ENCODE measurements around the gene VPS35.
A peak's percentile ranks its signal among the peaks of the same experiment; 100 is the strongest.
"Not testable (repeated sequence)": the region's sequence is repeated elsewhere in the genome, so short reads cannot be mapped to it uniquely, and the experiment has no call there.

VPS35 gene

DNA sequence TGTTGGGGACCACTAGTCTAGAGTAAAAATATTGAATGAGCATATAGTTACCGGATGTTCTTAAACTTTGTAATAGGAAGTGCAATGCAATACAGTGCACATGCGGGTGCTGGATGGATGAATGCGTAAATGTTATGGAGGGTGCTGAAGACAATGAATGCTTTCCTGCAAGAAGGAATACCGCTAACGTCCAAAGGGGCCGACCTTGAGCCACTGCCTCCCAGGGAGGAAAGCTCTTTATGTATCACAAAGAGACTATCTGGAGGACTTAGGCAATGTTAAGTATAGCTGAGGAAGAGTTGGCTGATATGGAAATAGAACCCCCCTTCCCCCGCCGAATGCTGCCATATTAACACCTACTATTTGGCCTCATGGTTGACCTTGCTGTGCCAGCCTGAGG, 40.3 kb downstream of the VPS35 start:
- DNase-seq (ENCODE audit: low read depth) = peak; percentile 24
- no peak overlapping the region for H3K4me3 ChIP-seq (ENCODE audit: control insufficient read depth, low read depth, low read length)
- TF ChIP-seq, protein P1, sequence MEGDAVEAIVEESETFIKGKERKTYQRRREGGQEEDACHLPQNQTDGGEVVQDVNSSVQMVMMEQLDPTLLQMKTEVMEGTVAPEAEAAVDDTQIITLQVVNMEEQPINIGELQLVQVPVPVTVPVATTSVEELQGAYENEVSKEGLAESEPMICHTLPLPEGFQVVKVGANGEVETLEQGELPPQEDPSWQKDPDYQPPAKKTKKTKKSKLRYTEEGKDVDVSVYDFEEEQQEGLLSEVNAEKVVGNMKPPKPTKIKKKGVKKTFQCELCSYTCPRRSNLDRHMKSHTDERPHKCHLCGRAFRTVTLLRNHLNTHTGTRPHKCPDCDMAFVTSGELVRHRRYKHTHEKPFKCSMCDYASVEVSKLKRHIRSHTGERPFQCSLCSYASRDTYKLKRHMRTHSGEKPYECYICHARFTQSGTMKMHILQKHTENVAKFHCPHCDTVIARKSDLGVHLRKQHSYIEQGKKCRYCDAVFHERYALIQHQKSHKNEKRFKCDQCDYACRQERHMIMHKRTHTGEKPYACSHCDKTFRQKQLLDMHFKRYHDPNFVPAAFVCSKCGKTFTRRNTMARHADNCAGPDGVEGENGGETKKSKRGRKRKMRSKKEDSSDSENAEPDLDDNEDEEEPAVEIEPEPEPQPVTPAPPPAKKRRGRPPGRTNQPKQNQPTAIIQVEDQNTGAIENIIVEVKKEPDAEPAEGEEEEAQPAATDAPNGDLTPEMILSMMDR (conservative IDR thresholded peaks at IDR 0.05; ENCODE audit: control insufficient read depth, insufficient read depth, low read depth, low read length) = peak; percentile 14

DNA sequence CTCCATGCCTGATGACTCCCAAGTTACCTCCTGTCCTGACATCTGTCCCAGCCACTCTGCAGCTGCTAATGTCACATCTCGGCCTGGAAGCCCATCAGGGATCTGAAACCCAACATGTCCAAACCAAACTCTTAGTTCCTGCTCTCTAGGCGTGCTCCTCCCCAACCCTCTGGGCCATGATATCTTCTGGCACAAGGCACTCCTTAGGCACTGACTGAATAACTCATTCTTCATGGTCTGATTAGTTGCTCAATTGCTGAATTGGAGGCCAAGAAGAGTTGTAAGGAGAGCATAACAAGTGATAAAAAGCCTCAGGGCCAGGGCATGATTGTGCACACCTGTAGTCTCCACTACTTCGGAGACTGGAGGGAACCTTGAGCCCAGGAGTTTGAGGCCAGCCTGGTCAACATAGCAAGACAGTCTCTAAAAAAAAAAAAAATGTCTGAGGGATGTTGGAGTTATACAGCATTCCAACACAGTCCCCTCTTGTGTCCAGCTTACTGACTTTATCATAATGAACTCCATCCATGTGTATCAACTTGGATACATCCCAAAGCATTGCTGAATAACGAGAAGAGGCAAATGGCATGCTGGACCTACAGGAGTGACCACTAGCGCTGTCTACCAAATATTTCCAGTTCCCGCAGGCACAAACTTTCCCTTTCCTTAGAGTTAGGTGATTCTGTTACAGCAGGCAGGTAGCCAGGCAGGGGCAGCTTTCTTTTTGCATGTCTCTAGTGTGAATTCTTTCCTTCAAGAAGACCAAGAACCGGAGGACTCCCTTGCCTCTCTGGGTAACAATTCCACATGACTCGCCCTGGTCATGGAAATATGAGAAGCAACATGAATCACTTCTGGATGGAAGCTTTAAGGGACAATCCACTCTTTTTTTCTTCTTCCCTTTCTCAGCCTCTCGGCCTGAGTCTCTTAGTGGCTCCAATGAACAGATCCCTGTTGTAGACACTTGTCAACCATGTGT, 49.7 kb downstream of the VPS35 start:
- H3K4me3 ChIP-seq (ENCODE audit: control insufficient read depth, low read depth, low read length) = no peak overlapping the region
- TF ChIP-seq, protein P1 (conservative IDR thresholded peaks at IDR 0.05; ENCODE audit: control insufficient read depth, insufficient read depth, low read depth, low read length) = no peak
- peak; percentile 67 for DNase-seq (ENCODE audit: low read depth)

DNA sequence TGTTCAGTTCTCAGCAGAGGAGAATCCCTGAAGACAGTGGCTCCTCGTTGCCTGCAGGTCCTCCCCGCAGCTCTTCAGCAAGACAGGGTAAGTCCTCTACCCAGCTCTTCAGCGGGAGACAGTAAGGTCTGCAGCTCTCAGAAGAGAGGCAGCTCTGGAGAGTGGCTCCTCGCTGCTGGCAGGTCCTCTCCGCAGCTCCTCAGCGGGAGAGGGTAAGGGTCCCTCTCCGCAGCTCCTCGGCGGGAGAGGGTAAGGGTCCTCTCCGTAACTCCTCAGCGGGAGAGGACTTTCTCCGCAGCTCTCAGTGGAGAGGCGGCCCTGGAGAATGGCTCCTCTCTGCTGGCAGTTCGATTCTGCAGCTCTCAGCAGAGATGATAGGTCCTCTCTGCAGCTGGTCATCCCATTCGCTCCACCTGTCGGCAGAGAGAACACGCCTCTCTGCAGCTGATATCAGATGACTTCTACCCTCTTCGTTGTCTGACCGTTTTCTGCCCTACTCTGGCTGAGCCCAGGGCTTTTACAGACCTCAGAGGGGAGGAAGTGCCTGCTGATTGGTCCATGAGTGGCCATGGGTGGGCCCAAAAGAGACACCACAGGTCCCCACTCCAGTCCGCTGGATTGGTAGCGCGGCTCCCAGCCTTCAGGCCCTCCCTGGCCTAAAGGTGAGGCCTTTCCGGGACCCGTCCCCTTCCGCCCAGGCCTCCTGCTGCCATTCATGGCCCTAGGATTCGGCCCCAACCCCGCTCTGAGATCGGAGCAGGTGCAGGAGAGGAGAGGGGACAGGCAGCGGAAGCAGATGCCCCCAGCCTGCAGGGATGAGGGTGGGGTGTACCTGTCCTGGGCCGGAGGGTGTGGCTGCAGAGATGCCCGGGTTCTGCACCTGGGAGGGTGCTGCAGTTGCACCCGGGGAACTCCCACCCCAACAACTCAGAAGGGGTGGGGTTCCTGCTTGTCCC, 55.9 kb downstream of the VPS35 start:
- TF ChIP-seq, protein P1 (conservative IDR thresholded peaks at IDR 0.05; ENCODE audit: control insufficient read depth, insufficient read depth, low read depth, low read length) = no peak
- no peak overlapping the region for H3K4me3 ChIP-seq (ENCODE audit: control insufficient read depth, low read depth, low read length)
- no peak for DNase-seq (ENCODE audit: low read depth)

DNA sequence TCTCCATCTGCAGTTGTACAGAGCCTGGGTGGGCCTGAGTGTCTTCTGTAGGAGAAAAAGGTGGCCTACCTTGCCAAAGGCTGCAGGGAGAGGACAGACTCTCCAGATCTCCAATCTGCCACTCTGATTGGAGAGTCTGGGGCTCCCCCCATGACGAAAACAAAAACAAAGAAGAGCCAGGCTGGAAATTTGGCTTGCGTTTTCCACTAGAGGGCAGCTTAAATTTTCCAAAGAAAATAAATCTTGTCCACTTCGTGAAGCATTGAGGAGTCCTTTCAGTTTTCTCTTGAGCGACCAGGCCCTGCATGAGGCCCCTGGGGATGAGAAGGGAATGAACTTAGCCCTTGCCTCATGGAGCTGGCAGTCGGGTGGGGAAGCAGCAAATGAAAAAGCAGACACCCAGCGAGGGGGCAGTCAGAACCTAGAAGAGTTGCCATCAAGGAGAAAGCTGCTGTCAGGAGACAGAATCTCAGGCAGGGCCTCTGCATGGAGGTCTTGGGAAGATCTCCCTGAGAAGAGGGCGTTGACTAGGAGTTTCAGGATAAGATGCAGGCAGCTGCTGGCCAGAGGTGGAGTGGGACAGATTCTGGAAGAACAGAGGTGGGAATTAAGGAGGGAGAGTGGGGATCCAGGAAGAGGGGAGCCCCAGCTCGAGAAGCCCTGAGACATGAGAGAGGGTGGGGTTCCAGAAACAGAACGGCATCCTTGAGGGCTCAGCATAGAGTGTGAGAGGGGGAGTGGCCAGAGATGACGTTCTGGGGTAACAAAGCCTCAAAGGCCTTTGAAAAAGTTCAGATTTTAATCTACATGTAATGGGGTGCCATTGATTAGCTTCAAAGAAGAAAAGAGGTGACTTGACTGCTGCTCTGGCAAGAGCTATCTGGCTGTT, 59.4 kb downstream of the VPS35 start:
- H3K4me3 ChIP-seq (ENCODE audit: control insufficient read depth, low read depth, low read length) = no peak overlapping the region
- TF ChIP-seq, protein P1 (conservative IDR thresholded peaks at IDR 0.05; ENCODE audit: control insufficient read depth, insufficient read depth, low read depth, low read length) = peak; percentile 60
- DNase-seq (ENCODE audit: low read depth) = peak; percentile 77

DNA sequence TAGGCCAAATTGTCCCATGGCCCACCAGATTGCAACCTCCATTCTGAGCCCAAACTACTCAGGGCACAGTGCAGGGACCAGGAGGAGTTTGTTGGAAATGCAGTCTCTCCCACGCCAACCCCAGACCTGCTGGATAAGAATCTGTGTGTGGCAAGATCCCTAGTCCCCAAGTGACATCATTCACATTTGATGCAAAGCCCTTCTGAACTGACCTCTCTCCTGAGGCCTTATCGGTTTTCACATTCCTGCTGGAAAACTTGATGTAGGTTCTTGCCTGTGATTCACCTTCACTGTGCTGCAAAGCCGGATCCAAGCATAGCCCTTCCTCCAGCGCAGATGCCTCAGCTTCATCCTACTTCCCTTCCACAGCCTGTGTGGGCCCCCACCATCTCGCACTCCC, 61.2 kb downstream of the VPS35 start:
- no peak overlapping the region for H3K4me3 ChIP-seq (ENCODE audit: control insufficient read depth, low read depth, low read length)
- DNase-seq (ENCODE audit: low read depth) = no peak
- TF ChIP-seq, protein P1 (conservative IDR thresholded peaks at IDR 0.05; ENCODE audit: control insufficient read depth, insufficient read depth, low read depth, low read length) = no peak

DNA sequence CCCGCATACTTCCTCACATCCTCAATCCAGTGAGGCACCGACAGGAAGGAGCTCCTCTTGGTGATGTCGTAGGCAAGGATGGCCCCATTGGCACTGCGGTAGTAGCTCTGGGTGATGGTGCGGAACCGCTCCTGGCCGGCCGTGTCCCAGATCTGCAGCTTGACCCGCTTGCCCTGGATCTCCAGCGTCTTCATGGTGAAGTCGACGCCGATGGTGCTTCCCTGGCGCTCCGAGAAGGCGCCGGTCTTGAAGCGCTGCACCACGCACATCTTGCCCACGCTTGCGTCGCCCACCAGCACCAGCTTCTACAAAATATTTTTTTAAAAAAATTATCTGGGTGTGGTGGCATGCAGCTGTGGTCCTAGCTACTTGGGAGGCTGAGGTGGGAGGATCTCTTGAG, 62.3 kb downstream of the VPS35 start:
- not testable (repeated sequence) for DNase-seq (ENCODE audit: low read depth); H3K4me3 ChIP-seq (ENCODE audit: control insufficient read depth, low read depth, low read length)

DNA sequence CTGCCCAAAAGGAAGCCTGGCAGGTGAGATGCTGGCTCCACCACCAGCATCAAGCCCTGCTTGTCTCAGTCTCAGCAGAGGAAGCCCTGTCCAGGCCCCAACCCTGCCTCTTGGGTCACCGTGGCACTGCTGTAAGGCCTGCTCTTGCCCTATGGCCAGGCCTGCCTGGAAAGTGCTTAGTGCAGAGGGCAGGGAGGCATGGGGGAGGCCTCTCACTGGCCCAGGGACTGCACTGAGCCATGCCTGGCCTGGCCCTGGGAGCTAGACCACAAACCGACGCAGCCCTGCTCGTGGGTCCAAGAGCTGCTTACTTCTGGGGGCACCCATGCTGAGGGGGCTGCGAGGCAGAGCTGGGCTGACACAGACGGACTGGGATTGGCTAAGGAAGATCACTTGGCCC, 64.1 kb downstream of the VPS35 start:
- not testable (repeated sequence) for H3K4me3 ChIP-seq (ENCODE audit: control insufficient read depth, low read depth, low read length); DNase-seq (ENCODE audit: low read depth)

DNA sequence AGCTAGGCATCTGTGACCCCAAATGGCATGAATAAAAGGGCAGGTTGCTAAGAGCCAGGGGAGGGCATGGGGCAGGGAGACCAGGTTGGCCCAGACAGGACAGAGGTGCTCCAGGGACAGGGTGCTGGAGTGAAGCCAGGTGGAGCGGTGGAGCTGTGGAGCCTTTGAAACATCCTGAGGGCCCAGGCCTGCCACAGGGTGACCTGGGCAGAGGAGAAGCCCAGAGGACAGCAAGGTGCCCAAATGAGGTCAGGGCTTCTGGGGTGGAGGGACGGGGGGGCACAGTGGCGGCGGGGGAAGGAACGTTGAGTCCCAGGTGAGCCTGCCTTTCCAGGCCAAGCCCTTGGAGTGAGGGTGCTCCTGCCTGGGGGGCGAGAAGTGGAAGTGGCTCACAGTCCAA, 65.3 kb downstream of the VPS35 start:
- not testable (repeated sequence) for DNase-seq (ENCODE audit: low read depth); H3K4me3 ChIP-seq (ENCODE audit: control insufficient read depth, low read depth, low read length)

DNA sequence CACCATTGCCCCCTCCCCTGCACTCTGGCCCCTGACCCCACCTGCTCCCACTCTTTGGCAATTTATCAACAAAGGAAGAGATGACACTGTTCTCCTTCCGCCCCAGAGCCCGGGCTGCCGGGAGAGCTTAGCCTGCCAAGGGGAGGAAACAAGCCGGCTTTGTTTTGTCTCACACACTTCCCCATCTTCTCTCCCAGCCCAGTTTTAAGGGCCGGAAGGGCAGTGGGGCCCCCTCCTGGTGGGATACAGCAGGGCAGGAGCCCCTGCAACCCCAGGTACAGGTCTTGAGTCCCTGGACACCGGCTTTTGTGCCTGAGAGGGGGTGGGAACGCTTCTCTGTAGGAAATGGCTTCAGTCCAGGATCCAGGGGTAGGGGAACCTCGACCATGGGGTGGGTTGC, 65.7 kb downstream of the VPS35 start:
- DNase-seq (ENCODE audit: low read depth); H3K4me3 ChIP-seq (ENCODE audit: control insufficient read depth, low read depth, low read length): not testable (repeated sequence)

Measured in fibroblast of mammary gland (primary cell).